NCI-H128 (cell line): ENCODE data around the gene ITPR1.
"Not testable (repeated sequence)": the region's sequence is repeated elsewhere in the genome, so short reads cannot be mapped to it uniquely, and the experiment has no call there.

ENCODE experiments used
- DNase-seq: peaks from one replicate; lab custom pipeline; 2025; ENCODE audit not compliant: unreplicated experiment; lab: John Stamatoyannopoulos, UW

ITPR1 gene

DNA sequence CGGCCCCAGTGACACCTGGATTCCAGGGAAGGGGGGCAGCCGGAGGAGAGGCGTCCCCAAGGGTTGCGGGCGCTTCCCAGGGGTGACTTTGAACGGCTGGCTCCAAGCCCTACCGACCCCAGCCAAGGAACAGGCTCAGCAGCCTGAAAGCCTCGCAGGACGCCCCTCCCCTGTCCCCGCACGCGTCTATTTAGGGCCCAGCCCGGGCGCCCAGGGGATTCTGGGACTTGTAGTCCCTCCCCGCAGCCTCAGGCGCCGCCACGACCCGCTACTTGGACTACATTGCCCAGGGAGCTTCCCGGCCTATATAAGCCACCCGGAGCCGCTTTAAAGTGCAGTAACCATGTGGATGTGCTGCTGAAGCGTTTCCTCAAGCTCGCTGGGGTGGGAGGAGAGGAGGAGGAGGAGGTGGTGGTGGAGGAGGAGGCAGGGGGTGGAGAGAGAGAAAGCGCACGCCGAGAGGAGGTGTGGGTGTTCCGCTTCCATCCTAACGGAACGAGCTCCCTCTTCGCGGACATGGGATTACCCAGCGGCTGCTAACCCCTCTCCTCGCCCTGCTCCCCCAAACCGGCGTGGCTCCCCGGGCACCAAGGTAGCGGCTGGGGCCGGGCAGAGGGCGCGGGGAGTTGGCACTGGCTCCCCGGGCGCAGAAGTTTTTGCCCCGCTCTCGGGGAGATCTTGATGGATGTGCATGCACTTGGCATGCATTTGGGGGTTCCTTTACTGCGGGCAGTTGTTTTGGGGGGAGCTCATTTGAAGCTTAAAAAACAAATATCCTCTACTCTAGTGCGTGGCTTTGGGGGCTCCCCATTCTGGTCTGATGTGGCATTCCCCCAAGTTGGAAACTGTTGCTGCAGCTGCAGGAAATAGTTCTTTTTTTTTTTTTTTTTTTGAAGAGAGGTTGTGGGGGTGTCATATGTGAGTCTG lies at the start of gene ITPR1:
ITPR1 (plus strand) TSS at position 335 of the 927 bp plus-strand sequence. CDS start 23,144 bp downstream, outside the sequence.
- peak; percentile 80 for DNase-seq

DNA sequence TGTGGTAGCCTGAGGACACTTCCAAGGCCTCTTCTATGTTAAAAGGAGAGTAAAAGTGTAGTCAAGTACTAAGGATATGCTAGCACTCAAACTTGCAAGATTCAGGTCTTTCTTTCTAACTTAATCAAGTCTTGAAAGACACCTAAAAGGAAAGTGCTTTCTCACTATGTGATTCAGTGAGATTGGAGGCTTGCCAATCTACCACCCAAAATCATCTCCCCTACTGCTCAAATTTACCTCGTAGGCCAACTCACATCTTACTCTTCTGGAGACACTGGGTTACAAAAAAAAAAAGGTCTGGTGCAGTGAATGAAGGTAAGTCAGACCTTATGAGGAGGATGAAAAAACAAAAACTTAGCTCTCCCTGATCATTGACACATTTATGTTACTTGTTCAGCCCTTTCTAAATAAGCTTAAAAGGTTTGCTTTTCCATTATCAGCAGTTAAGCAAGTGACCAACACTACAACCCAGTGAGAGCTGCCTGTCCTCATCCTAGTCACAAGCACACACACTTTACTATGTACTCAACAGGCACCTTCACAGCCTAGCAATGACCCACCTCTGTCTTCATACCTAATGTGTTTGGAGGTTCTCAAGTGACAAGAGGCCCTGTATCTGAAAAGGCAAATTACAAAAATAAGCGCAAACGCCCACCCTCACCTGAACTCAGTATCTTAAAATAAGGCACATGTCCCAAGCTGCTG lies 45.7 kb upstream of the ITPR1 start:
- no peak for DNase-seq

GRCh38 chr3:4448187-4448586 lies 45.0 kb upstream of the ITPR1 start:
- DNase-seq = no peak

- DNase-seq = no peak
Measured at GRCh38 chr3:4449043-4449805, 43.9 kb upstream of the ITPR1 start.

DNA sequence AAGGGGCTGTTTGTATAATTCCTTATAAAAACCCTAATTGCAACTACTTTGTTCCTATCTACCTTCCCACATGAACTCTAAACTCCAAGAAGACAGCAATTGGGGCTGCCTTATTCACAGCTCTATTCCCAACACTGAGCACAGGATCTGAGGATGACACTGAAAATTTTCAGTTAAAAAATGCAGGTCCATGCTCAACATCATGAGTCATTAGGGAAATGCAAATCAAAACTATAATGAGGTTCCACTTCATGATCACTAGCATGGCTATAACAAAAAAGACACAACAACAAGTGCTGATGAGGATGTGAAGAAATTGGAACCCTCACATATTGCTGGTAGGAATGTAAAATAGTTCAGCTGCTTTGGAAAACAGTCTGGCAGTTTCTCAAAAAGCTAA lies 39.0 kb upstream of the ITPR1 start:
- DNase-seq = no peak

GRCh38 chr3:4456780-4457179 lies 36.4 kb upstream of the ITPR1 start:
- not testable (repeated sequence) for DNase-seq

DNA sequence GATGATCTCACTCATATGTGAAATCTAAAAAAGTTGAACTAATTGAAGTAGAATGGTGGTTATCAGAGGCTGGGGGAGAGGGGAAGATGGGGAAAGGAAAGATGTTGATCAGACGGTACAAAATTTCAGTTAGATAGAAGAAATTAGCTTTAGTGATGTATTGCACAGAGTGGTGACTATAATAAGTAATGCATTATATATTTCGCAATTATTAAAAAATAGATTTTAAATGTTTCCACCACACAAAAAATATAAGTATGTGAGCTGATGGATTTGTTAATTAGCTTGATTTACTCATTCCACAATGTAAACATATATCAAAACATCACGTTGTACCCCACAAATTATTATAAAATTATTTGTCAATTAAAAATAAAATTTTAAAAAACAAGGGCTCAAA lies 34.2 kb upstream of the ITPR1 start:
- no peak for DNase-seq

GRCh38 chr3:4460334-4460733 lies 32.8 kb upstream of the ITPR1 start:
- no peak for DNase-seq

DNA sequence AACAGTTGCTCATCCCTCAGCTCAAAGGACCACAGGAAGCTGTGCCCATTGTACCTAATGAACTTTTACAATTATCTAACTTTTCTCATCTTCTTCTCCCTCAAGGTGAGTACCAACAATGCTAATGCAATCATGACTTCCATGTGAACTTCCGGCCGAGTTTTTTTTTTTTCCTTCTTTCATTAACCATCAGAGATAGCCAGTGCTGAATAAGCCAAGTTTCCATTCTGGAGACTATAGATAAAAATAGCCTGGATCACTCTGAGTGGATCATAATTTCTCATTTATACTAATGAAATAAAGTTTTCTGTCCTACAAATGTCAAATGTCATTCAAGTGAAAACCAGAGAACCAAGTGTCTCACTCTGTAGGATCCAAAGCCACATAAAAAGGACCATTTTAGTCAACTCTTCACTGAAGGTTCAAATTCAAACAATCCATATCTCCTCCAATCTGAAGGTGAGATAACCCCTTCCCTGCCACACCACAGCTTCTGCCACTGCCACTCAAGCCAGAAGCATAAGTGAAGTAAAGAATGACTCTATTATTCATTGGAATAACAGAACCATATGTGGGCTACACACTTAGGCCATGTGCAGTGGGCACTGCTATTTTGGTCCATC lies 31.6 kb upstream of the ITPR1 start:
- no peak for DNase-seq

DNA sequence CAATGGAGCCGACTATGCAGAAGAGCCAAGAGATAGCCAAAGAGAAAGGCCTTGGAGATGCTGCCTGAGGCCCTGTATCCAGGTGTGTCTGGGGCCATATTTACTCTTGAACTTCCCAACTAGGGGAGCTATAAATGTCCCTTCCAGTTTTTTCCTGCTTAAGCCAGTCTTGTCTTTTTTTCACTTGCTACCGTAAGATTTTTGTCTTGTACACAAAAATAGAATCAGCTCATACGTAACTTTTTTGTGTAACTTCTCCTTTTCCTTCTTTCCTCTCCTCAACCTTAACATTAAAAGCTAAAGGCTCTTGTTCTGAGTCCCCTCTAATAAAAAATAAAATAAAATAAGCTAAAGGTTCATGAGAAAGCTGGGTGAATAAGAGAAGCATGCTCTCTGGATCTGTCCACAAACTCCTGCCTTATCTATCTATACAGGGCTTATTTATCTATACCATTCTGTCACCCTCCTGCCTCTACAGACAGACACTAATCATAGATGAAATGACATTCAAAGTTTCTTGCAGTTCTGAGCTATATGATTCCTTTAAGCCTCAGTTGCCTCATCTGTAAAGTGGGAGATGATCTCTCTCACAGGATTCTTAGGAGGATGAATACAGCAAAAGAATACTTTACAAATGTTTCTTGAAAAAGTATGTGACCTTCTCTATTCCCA lies 30.6 kb upstream of the ITPR1 start:
- no peak for DNase-seq

- DNase-seq = no peak
Measured at GRCh38 chr3:4464576-4464975, 28.6 kb upstream of the ITPR1 start.

DNA sequence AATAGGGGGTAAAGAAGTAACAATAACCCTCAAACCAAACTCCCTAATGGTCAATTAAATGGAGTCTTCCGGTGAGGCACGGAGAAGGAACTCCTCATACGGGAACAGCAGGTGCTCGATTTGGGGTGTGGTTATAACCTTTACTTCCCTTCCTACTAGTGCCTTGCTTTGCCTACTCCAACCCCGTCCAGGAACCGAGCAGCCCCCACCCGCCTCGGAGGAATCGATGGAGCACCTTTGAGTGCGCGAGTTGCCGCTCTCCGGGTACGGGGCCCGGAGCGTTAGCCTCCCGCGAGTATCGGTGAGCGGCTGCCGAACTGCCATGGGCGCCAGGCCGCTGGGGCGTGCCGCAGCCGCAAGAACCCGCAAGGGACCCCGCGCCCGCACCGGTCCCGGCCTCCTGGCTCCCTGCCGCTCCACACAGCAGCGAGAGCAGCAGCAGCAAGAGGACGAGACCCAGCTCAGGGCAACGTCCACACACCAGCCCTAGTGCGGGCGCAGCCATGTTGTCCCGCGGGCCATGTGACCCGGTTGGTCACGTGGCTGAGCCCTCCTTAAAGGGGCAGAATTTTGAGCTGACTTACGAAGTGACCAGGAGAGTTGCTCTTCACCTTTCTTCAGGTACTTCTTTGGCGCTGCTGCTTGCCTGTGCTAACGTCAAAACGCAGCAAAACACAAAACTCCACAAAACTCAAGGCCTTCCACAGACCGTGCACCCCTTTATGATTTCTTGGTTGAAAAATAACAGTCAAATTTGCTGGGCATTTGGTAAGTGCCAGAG lies 26.2 kb upstream of the ITPR1 start, which contains the start of gene SUMF1:
SUMF1 (minus strand) TSS at position 529 of the 781 bp plus-strand sequence; CDS start at position 505, 24 bp downstream.
- DNase-seq = peak; percentile 17

DNA sequence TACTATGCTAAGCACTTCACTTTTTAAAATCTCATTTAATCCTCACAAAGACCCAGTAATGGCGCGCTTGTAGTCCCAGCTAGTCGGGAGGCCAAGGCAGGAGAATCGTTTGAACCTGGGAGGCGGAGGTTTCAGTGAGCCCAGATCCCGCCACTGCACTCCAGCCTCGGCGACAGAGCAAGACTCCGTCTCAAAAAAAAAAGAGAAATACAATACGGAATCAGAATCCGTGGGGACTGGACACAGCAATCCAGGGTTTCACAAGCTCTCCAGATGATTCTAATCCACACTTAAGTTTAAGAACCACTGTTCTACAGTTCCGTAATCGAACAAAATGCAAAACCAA lies 25.7 kb upstream of the ITPR1 start:
- no peak for DNase-seq

DNA sequence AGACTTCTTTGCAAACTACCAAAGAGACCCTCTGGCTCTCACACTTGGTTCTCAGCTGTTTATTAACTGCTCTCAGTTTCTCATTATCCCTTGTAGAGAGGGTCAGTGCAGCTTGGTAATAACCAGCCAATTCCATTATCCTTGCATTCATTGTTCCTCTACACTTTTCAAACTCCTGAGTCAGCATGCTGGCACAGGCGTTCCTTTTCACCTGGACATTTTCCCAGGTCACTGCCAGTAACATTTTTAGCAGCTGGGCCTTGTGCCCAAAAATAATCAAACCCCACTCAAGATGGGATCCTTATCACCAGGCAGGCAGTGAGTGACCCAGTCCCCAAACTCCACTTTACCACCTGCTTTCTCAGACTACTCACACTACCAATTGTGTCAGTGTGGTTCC lies 21.2 kb upstream of the ITPR1 start:
- DNase-seq = no peak

- no peak for DNase-seq
Measured at GRCh38 chr3:4472312-4472711, 20.8 kb upstream of the ITPR1 start.

DNA sequence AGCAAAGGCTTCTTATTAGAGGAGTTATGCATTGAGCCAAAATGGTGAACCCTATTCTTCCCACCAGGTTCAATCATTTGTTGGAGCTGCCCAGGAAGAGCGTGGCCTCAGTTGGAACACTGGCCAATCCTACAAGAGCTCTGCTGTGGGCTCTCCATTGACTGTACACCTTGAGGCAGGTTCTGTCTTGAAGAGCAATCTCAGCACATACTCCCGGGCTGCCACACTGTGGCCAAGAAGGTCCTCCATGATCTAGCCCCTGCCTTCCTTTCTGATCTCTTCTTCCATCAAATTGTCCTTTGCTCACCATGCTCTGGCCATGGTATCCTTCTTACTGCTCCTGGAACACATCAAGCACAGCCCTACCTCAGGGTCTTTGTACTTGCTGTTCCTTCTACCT lies 20.4 kb upstream of the ITPR1 start:
- no peak for DNase-seq

- no peak for DNase-seq
Measured at GRCh38 chr3:4474683-4475490, 18.3 kb upstream of the ITPR1 start.

- no peak for DNase-seq
Measured at GRCh38 chr3:4475804-4476203, 17.3 kb upstream of the ITPR1 start.

DNA sequence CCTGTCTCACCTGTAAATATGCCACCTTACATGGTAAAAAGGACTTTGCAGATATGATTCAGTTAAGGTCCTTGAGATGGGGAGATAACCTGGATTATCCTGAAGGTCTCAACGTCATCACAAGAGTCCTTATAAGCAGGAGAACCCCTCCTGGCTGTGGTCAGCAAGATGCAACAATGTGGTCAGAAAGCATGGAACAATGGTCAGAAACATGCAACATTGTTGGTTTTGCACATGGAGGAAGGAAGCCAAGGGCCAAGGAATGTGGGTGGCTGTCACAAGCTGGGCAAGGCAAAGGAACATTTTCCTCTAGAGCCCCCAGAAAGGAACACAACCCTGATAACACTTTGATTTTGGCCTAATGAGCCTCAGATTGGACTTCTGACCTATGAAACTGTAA lies 16.7 kb upstream of the ITPR1 start:
- DNase-seq = no peak
